Measurements from ENCODE around the gene ASNSD1. TPM values are rescaled to one million over a fixed set of nuclear protein-coding genes. Genes with fewer than 3 reads are reported as not detected.
"Not testable (repeated sequence)": the region's sequence is repeated elsewhere in the genome, so short reads cannot be mapped to it uniquely, and the experiment has no call there.

The ASNSD1 gene
- total RNA-seq, 3 donors from 2014 or later, result 61.7 to 78.7 (median 70.2) TPM

DNA sequence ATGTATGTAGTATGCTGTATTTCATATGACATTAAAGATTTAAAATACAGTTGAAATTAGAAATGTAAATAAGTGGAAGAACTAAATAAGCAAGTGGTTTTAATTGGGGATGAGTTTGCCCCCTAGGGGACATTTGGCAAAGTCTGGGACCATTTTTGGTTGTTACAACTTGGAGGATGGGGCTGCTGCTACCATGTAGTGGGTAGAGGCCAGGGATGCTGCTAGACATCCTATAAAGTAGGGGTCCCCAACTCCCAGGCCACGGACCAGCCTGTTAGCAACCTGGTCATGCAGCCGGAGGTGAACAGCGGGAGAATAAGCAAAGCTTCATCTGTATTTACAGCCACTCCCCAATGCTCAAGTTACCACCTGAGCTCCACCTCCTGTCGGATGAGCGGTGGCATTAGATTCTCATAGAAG lies 27.9 kb upstream of the ASNSD1 start:
- DNase-seq, result no peak
- no peaks in the 10 kb centered on the region for H3K4me1 Mint-ChIP-seq (ENCODE audit: low read depth)
- H3K27me3 Mint-ChIP-seq (ENCODE audit: low read depth), result no peaks in the 10 kb centered on the region
- H3K9me3 Mint-ChIP-seq, result no peaks in the 10 kb centered on the region
- H3K36me3 Mint-ChIP-seq (ENCODE audit: insufficient read depth), result no peaks in the 10 kb centered on the region
- no peak overlapping the region for H3K4me3 Mint-ChIP-seq
- ATAC-seq, result no peak

DNA sequence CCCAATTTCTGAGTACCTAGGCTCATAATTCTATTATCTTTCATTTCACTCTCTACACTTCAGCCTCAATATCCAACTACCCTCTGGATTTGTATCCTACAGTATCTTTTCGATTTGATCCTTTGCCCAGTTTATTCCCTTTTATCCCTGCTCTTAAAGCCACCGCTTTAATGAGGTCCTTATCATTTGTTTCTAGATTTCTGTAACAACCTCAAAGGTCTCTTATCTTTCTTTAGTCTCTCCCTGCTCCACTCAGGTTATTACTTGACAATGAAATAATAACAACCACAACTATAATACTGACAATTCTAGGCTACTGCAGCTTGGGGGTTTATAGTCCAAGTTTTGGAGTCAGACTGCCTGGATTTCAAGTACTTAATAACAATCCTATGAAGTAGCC lies 25.9 kb upstream of the ASNSD1 start:
- no peak overlapping the region for H3K4me3 Mint-ChIP-seq
- H3K9me3 Mint-ChIP-seq, result no peaks in the 10 kb centered on the region
- no peak for ATAC-seq
- peaks cover 2% of the 10 kb centered on the region for H3K4me1 Mint-ChIP-seq (ENCODE audit: low read depth)
- no peak for DNase-seq
- H3K27me3 Mint-ChIP-seq (ENCODE audit: low read depth), result no peaks in the 10 kb centered on the region
- H3K36me3 Mint-ChIP-seq (ENCODE audit: insufficient read depth), result no peaks in the 10 kb centered on the region

DNA sequence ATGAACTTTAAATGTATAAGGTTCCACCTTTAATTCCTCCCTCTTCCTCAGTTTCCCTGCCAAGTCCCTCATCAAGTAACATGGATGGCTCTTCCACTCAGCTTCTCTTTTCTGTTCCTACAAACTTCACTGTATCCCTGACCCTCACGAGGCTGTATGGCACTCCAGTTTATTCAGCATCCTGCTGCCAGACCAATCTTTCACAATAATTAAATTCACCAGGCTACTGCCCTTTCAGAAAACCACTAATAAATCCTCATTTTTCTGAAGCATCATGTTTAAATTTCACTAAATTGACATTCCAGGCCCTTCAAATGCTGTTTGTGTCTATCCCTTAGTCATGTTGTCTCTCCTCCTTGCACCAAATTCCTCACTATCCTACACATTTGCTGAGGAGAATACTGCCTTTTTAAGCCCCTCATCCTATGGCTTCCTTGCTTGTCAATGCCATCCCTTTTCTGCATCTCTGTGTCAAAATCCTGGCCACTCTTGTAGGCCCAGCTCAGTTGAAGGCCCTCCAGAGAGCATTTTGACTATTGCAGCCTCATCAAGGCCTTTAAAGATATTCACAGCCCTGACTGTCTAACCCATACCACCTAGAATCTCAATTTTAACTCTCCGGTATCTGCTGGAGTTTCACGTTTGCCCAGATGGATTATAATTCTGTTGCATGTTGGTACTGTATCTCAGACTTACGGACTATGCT lies 22.8 kb upstream of the ASNSD1 start:
- no peaks in the 10 kb centered on the region for H3K36me3 Mint-ChIP-seq (ENCODE audit: insufficient read depth)
- no peak for ATAC-seq
- H3K4me1 Mint-ChIP-seq (ENCODE audit: low read depth), result peaks cover 17% of the 10 kb centered on the region
- DNase-seq, result no peak
- no peaks in the 10 kb centered on the region for H3K9me3 Mint-ChIP-seq
- no peaks in the 10 kb centered on the region for H3K27me3 Mint-ChIP-seq (ENCODE audit: low read depth)
- no peak overlapping the region for H3K4me3 Mint-ChIP-seq

DNA sequence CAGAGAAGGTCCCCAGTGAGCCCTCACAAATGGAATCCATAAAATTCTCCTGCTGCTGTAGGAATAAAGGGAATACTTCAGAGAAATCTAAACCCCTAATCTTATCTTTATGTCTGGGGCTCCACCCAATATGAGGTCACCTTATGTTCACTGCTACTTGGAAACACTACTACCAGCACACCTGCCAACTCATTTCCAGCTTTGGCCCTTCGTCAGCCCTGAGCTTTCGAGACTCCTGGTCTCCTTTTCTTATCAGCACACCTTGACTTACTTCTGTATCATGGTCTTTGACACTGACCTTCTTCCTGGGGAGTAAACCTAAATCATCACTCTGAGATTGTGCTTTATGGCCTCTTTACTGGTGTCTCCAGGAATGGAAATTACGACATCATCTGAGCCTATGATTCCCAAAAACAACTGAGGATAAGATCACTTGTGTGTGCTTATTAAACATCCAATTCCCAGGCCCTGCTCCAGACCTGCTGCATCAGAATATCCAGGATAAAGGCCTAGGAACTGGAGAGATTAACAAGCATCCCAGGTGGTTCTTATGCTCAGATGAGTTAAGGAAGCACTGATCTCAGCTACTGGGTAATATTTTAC lies 22.2 kb upstream of the ASNSD1 start:
- Mint-ChIP-seq H3K4me1 (ENCODE audit: low read depth) (peaks cover 17% of the 10 kb centered on the region), H3K27me3 (ENCODE audit: low read depth) (no peaks in the 10 kb centered on the region), H3K4me3 (no peak overlapping the region), H3K36me3 (ENCODE audit: insufficient read depth) (no peaks in the 10 kb centered on the region), H3K9me3 (no peaks in the 10 kb centered on the region)
- DNase-seq (no peak), ATAC-seq (no peak)

DNA sequence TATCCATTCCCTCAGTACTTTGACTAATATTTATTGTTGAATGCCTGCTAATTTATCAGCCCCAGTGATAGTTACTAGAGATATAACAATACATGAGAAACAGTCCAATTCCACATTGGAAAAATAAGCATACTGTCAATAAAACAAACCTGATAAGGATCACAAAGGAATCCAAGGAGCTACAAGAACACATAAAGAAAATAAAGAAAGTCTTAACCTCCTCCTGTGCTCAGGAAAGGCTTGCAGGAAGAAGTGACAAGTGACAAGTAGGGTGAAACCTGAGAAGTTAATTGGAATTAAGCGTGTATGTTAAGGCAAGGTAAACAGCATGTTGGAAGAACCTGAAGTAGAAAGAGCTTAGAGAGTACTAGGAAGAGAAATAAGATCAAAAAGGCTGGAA lies 20.3 kb upstream of the ASNSD1 start:
- Mint-ChIP-seq H3K9me3 (no peaks in the 10 kb centered on the region), H3K4me1 (ENCODE audit: low read depth) (peaks cover 17% of the 10 kb centered on the region), H3K36me3 (ENCODE audit: insufficient read depth) (no peaks in the 10 kb centered on the region), H3K27me3 (ENCODE audit: low read depth) (no peaks in the 10 kb centered on the region), H3K4me3 (no peak overlapping the region)
- ATAC-seq (no peak), DNase-seq (no peak)

DNA sequence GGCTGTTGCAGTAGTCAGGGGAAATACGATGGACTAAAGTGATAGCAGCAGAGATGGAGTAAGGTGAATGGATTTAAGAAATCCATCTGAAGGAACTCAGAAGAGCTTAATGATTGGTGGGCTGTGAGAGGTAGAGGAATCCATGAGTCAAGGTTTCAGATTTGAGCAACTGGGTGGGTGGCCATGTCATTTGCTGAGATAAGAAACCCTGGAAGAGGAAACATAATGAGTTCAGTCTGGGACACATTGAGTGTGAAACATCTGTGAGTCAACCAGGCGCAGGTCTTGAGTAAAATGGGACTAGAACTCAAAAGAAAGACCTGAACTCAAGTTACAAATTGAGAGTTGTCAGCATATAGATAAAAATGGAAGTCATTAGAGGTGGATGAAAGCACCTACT lies 19.7 kb upstream of the ASNSD1 start:
- Mint-ChIP-seq H3K4me1 (ENCODE audit: low read depth) (peaks cover 17% of the 10 kb centered on the region), H3K36me3 (ENCODE audit: insufficient read depth) (no peaks in the 10 kb centered on the region), H3K4me3 (no peak overlapping the region), H3K27me3 (ENCODE audit: low read depth) (no peaks in the 10 kb centered on the region), H3K9me3 (no peaks in the 10 kb centered on the region)
- DNase-seq, result no peak
- ATAC-seq, result peak; percentile 95

DNA sequence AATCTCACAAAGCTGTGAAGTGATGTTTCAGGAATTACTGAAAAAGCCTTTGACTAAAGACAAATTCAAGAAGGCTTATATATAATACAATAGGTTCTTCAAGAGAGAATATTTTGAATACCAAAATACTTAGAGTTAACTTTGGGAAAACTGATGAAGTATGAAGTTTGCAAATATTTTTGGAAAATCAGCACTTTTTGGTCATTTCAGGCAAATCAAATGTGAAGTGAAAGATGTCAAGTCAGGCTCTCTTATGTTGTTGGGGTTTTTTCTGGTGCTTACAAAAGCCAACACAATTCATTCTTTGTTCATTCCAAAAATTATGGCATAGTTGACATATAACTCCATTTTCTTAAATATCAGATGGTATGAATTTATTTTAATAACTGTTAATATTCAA lies 14.7 kb upstream of the ASNSD1 start:
- H3K36me3 Mint-ChIP-seq (ENCODE audit: insufficient read depth), result no peaks in the 10 kb centered on the region
- H3K4me3 Mint-ChIP-seq, result no peak overlapping the region
- ATAC-seq (no peak), DNase-seq (no peak)
- peaks cover 8% of the 10 kb centered on the region for H3K4me1 Mint-ChIP-seq (ENCODE audit: low read depth)
- peaks cover 3% of the 10 kb centered on the region for H3K9me3 Mint-ChIP-seq
- H3K27me3 Mint-ChIP-seq (ENCODE audit: low read depth), result no peaks in the 10 kb centered on the region

DNA sequence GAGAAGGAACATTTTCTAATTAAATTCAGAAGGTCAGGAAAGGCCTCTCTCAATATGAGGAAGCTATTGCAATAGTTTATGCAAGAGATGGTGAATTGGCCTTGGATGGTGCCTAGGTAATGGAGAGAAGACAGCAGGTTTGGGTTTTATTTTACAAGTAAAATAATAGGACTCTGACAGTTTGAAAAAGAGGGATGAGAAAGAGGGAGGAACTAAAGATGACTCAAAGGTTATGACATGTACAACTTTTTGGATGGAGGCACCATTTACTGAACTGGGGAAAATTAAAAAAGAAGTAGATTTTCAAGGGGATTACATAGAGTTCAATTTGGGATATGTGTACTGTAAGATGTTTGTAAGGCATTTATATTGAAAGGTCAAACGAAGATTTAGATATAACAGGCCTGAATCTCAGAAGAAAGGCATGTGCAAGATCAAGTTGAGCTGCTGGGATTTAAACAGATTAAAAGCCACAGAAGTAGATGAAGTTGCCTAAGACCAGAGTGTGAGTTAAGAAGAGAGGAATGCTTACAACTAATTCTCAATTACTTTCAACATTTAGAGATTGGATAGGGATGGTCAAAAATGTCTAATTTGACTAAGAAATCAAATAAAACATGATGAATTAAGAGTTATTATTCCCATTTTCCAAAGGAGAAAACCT lies 12.3 kb upstream of the ASNSD1 start:
- Mint-ChIP-seq H3K27me3 (ENCODE audit: low read depth) (no peaks in the 10 kb centered on the region), H3K36me3 (ENCODE audit: insufficient read depth) (no peaks in the 10 kb centered on the region), H3K9me3 (peaks cover 14% of the 10 kb centered on the region), H3K4me1 (ENCODE audit: low read depth) (no peaks in the 10 kb centered on the region), H3K4me3 (no peak overlapping the region)
- ATAC-seq (no peak), DNase-seq (no peak)

DNA sequence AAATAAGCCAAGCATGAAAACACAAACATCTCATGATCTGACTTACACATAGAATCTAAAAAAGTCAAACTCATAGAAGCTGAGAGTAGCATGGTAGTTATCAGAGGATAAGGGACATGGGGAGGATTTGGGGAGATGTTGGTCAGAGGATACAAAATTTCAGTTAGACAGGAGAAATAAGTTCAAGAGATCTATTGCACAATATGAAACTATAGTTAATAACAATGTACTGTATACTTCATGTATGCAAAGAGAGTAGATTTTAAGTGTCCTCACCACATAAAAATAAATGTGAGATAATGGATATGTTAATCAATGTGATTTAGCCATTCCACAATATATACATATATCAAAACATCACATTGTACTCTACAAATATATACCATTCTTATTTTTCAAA lies 10.0 kb upstream of the ASNSD1 start:
- H3K27me3 Mint-ChIP-seq (ENCODE audit: low read depth), result no peaks in the 10 kb centered on the region
- no peaks in the 10 kb centered on the region for H3K36me3 Mint-ChIP-seq (ENCODE audit: insufficient read depth)

DNA sequence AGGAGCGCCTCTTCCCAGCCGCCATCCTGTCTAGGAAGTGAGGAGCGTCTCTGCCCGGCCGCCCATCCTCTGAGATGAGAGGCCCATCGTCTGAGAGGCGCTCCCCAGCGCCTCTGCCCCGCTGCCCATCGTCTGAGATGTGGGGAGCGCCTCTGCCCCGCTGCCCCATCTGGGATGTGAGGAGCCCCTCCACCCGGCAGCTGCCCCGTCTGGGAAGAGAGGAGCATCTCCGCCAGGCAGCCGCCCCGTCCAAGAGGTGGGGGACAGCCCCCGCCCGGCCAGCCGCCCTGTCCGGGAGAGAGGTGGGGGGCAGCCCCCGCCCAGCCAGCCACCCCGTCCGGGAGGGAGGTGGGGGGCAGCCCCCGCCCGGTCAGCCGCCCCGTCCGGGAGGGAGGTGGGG lies 7.8 kb upstream of the ASNSD1 start:
- not testable (repeated sequence) for H3K4me3 Mint-ChIP-seq; H3K27me3 Mint-ChIP-seq (ENCODE audit: low read depth); H3K36me3 Mint-ChIP-seq (ENCODE audit: insufficient read depth); ATAC-seq; DNase-seq
- peaks cover 14% of the 10 kb centered on the region for H3K9me3 Mint-ChIP-seq
- peaks cover 19% of the 10 kb centered on the region for H3K4me1 Mint-ChIP-seq (ENCODE audit: low read depth)

More for the DNA sequence above, 10.0 kb upstream of the ASNSD1 start:
- Mint-ChIP-seq H3K9me3 (peaks cover 14% of the 10 kb centered on the region), H3K4me3 (no peak overlapping the region), H3K4me1 (ENCODE audit: low read depth) (peaks cover 2% of the 10 kb centered on the region)
- no peak for DNase-seq
- no peak for ATAC-seq

DNA sequence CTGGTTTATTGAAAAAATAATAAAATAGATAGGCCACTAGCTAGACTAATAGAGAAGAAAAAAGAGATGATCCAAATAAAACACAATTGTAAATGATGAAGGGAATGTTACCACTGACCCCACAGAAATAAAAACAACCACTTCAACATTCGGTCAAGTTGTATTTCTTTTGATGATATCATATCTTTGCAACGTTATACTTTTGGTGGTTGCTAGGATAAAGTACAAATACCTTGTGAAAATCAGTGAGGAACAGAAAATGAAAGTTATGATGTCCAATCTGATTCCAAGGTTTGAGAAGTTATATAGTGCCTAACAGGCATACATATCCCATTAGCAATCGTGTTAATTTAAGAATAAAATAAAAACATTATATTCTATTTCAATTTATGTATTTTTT lies 6.6 kb upstream of the ASNSD1 start:
- ATAC-seq, result no peak
- Mint-ChIP-seq H3K36me3 (ENCODE audit: insufficient read depth) (no peaks in the 10 kb centered on the region), H3K27me3 (ENCODE audit: low read depth) (no peaks in the 10 kb centered on the region), H3K4me3 (no peak overlapping the region), H3K9me3 (peaks cover 14% of the 10 kb centered on the region), H3K4me1 (ENCODE audit: low read depth) (peaks cover 29% of the 10 kb centered on the region)
- DNase-seq, result no peak

DNA sequence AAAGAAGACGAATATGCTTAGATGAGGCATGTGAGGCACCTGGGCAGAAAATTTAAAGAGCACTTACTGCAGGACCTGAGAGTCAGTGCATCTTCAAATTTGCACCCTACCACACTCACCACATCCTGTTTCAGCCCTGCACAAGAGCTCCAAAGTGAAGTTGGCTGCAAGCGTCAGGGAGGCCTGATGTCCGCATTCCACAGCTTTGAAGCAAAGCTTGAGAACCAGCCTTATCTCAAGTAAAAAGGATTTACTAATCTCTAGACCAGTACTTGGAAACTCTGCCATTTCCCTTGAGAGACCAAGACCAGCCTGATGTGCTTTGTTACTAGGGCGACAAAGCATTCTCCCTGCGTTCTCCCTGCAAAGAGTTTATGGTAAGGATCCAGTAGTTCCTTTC lies 3.4 kb upstream of the ASNSD1 start:
- no peak for ATAC-seq
- no peak for DNase-seq
- H3K36me3 Mint-ChIP-seq (ENCODE audit: insufficient read depth), result no peaks in the 10 kb centered on the region
- H3K9me3 Mint-ChIP-seq, result peaks cover under 1% of the 10 kb centered on the region
- no peaks in the 10 kb centered on the region for H3K27me3 Mint-ChIP-seq (ENCODE audit: low read depth)
- peaks cover 35% of the 10 kb centered on the region for H3K4me1 Mint-ChIP-seq (ENCODE audit: low read depth)
- peak overlapping the region; percentile 29 for H3K4me3 Mint-ChIP-seq

DNA sequence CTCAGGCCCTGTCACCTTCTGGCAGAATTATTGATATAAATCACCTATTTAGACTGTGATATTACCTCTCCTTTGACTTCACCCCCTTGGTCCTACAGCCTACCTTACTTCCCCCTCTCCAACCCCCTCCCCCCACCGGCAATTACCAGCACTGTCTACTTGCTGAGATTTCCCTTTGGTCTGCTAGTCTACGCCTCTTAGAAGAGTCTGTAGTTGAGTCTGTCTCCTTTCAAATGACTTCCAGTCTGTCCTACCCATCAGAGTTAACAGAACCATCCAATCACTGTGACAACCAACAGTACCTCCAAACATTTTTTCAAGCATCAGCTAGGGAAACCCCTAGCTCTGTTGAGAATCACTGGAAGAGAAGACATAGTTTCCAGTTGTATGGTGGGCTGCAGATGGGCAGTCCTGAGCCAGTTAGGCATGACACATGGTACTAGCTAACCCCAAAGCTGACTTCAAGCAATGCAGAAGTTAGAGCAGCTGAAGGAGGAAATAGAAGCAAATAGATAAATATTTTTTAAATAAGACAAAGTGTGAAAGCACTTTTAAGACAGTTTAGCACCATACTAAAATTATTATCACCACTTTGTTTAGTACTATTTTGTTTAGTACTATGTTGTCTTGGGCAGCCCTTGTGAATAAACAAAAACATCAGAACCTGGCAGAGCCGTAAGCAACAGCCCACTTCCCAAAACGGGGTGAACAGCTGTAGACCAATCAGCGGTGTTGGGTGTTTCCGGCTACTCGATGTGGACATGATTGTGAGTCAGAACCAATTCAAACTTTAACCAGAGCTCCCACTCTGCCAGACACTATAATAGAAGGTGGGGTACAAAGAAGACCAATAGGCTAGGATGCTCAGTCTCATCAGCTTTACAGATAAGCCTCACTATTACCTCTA lies 2.7 kb upstream of the ASNSD1 start:
- no peaks in the 10 kb centered on the region for H3K27me3 Mint-ChIP-seq (ENCODE audit: low read depth)

DNA sequence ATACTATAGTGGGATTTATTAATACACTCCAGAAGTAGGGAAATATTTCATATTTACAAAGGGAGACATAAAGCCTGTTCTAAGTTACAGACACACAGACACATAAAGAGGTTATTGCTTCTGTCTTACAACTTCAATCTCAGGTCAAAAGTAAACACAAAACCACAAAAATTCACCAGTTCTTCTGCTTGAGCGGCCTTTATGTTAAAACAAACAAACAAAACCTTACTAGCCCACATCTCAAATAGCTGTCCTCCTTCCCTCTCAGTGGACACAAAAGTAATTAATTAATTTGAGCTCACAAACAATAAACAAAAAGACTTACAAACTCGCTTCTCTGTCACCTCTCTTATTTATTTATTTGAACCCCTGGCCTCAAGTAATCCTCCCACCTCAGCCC lies 1.5 kb upstream of the ASNSD1 start:
- peaks cover 5% of the 10 kb centered on the region for H3K36me3 Mint-ChIP-seq (ENCODE audit: insufficient read depth)
- H3K9me3 Mint-ChIP-seq, result no peaks in the 10 kb centered on the region
- H3K27me3 Mint-ChIP-seq (ENCODE audit: low read depth), result no peaks in the 10 kb centered on the region
- no peak for ATAC-seq
- H3K4me3 Mint-ChIP-seq, result no peak overlapping the region
- peaks cover 48% of the 10 kb centered on the region for H3K4me1 Mint-ChIP-seq (ENCODE audit: low read depth)
- no peak for DNase-seq

More for the DNA sequence above, 2.7 kb upstream of the ASNSD1 start:
- peaks cover 1% of the 10 kb centered on the region for H3K36me3 Mint-ChIP-seq (ENCODE audit: insufficient read depth)
- DNase-seq (no peak), ATAC-seq (no peak)
- peaks cover 40% of the 10 kb centered on the region for H3K4me1 Mint-ChIP-seq (ENCODE audit: low read depth)
- peak overlapping the region; percentile 29 for H3K4me3 Mint-ChIP-seq
- no peaks in the 10 kb centered on the region for H3K9me3 Mint-ChIP-seq

Measured in activated T-cell treated with anti-CD3 and anti-CD28 coated beads, Interleukin-2, amount 50 U/mL, for 4 hours (primary cell).